A375 (cell line): Measurements from ENCODE around the gene NSDHL. TPM values are rescaled to one million over a fixed set of nuclear protein-coding genes. Genes with fewer than 3 reads are reported as not detected.

Source experiments
- total RNA-seq: library from RNA; depleted of rRNA; stranded (reverse); fragments of >200 nt; shearing (Covaris generic); gene quantifications from 2 replicates; pipeline ENCODE4 v1.2.3, GENCODE V29; 2014; rRNA removed

The NSDHL gene
- 12.3 and 15.6 TPM in 2 replicates for total RNA-seq

DNA sequence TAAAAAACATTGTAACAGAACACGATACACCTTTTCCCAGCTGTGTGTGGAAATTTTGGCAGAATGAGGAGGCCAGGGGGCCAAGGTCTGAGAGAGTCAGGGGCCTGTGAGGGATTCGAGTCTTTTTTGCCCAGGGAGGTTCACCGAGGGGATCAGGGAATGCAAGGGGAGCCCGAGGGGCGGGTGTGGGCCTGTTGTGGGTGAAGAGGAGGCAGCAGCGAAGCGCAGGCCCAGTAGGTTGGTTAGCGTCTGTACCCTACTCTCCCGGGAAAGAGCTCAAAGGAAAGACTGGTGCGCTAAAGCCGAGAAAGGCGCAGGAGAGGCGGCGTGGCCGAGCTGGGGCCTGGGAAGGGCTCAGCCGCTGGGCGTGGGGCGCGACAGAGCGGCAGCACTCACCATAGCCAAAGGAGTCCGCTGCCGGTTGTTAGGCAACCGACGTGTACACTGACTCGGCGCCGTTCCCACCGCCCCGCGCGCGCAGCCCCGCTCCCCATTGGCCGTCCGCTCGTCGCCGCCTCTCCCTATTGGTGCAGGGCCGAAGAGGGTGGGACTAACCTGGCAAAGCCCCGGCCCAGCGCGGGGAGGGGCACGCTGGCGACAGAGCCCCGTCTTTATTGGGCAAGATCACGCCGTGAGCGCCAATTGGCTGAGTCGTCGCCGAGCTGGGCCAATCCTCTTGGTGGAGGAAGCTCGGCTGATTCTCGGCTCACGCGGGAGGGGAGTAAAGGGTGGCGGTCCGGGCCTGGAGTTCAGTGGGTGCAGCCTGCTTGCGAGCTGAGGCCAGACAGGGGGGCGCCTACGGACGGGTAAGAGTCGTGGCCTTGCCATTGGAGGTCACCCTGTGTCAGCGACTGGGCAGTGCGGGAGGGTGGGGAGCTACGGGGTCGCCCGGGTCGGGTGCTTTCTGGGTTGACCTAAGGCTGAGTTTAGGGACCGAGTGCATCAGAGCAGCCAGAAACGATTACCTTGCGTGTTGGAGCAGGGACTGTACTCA, at the start of gene NSDHL, which contains the start of gene CETN2:
Gene NSDHL (plus strand): TSS at position 752 of the 994 bp plus-strand sequence. CDS start 15,262 bp downstream, outside the sequence.
Gene CETN2 (minus strand): TSS at position 446 of the 994 bp plus-strand sequence. CDS start 47 bp downstream, at position 399.

DNA sequence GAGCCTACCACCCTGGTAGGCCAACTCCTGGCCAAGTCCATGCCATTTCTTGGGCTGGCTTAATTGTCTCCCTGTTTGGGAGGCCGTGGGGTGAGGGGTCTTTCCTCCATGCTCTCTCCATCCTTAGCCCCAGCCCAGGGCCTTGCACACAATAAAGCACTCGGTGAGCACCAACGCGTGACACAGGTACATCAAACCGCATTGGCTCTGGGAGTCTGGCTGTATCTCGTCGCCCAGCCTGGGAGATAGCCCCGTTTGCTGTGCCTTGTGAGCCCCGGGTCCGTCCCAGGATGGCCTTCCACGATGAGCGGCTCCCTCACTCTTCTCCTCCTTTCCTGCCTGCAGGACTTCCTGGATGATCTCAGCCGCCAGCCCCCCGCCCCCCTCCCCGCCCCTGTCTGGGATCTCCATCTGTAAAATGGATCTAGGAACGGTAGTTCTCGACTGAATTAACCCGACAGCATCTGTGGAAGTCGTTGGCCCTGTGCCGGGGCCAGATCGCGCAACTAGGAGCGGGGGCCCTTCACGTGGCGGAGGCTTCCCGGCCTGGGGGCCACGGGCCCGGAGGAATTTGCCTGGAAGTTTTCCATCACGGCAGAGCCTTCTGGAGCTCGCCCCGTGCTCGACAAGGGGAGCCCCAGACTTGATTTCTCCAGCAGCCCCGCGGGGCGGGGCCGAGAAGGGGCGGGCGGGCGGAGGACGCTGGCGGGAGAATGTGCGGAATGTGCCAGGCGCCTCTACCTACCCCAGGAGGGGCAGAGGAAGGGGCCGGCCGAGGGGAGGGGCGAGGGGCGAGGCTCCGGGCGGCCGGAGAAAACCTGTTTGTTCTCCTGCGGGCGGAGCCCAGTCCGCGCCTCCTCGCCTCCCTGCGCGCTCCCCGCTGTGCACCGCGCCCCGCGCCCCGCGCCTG, 66.6 kb downstream of the NSDHL start, which contains the start of gene ZNF185:
Gene ZNF185 (plus strand): TSS at position 846 of the 910 bp plus-strand sequence. CDS start 16,423 bp downstream, outside the sequence.

Other genes with a start within 250 kb of the NSDHL start
- not detected in 2 replicates for gene GABRQ, start 193.2 kb upstream of the NSDHL start, total RNA-seq
- 172 and 182 TPM in 2 replicates for gene MAGEA3, start 132.3 kb upstream of the NSDHL start, total RNA-seq
- gene CSAG2, start 121.8 kb upstream of the NSDHL start, total RNA-seq, result not detected in 2 replicates
- 45.3 and 46.0 TPM in 2 replicates for gene MAGEA2B, start 116.4 kb upstream of the NSDHL start, total RNA-seq
- 60.4 and 67.0 TPM in 2 replicates for gene CSAG1, start 97.3 kb upstream of the NSDHL start, total RNA-seq
- gene MAGEA12, start 97.3 kb upstream of the NSDHL start, total RNA-seq, result 115 and 120 TPM in 2 replicates
- gene MAGEA2, start 77.2 kb upstream of the NSDHL start, total RNA-seq, result 80.6 and 90.5 TPM in 2 replicates
- 8.5 and 11.0 TPM in 2 replicates for gene CSAG3, start 71.8 kb upstream of the NSDHL start, total RNA-seq
- 120 and 123 TPM in 2 replicates for gene MAGEA6, start 61.4 kb upstream of the NSDHL start, total RNA-seq
- 21.0 and 26.1 TPM in 2 replicates for gene CETN2, start 306 bp upstream of the NSDHL start, total RNA-seq
- gene ZNF185, start 67.0 kb downstream of the NSDHL start, total RNA-seq, result 0.45 and 0.79 TPM in 2 replicates
- gene PNMA5, start 163.1 kb downstream of the NSDHL start, total RNA-seq, result not detected in 2 replicates
- gene PNMA3, start 225.4 kb downstream of the NSDHL start, total RNA-seq, result 0.08 TPM in 1 of 2 replicates, not detected in the other
- gene PNMA6A, start 241.4 kb downstream of the NSDHL start, total RNA-seq, result 0.08 and 0.40 TPM in 2 replicates